SU-DHL-6 (cell line): ENCODE data around the gene SLC40A1.

Experiments
- H2AFZ ChIP-seq: fragments of 200-600 bp; sonication (generic); 2 replicates; pipeline ENCODE4 v1.6.1; 2014; ENCODE audit warnings: low read depth, mild to moderate bottlenecking, moderate library complexity, mixed read lengths, antibody characterized with exemption, low read length; ENCODE audit not compliant: severe bottlenecking
- H3F3A ChIP-seq: fragments of 200-600 bp; shearing (Covaris generic); 2 replicates; pipeline ENCODE4 v1.6.0; 2016; ENCODE audit warnings: antibody characterized with exemption, mild to moderate bottlenecking; ENCODE audit not compliant: insufficient read depth
- H3K27ac ChIP-seq: fragments of 200-600 bp; sonication (generic); 2 replicates; pipeline ENCODE4 v1.5.1; 2016; ENCODE audit warnings: low read depth, mild to moderate bottlenecking, low read length, moderate library complexity, mixed read lengths
- H3K27me3 ChIP-seq: fragments of 200-600 bp; sonication (generic), shearing (Covaris generic); 2 replicates; pipeline ENCODE4 v1.6.0; 2014; ENCODE audit warnings: mild to moderate bottlenecking, low read length
- H3K36me3 ChIP-seq: fragments of 200-600 bp; sonication (generic); 2 replicates; pipeline ENCODE4 v1.6.1; 2014; ENCODE audit warnings: mild to moderate bottlenecking, low read length, mixed read lengths
- H3K4me2 ChIP-seq: fragments of 300-600, 200-600 bp; shearing (Covaris generic), sonication (generic); 2 replicates; pipeline ENCODE4 v1.6.0; 2014; ENCODE audit warnings: low read length, low read depth, mild to moderate bottlenecking; ENCODE audit not compliant: poor library complexity, severe bottlenecking
- H3K4me3 ChIP-seq: fragments of 200-600 bp; sonication (generic); 2 replicates; pipeline ENCODE4 v1.5.1; 2014; ENCODE audit warnings: antibody characterized with exemption, low read length, mild to moderate bottlenecking, mixed read lengths; ENCODE audit not compliant: insufficient read depth, poor library complexity, severe bottlenecking
- H3K79me2 ChIP-seq: fragments of 200-600 bp; sonication (generic); 2 replicates; pipeline ENCODE4 v1.6.1; 2014; ENCODE audit warnings: mild to moderate bottlenecking, low read length, moderate library complexity; ENCODE audit not compliant: insufficient read depth
- H3K9ac ChIP-seq: fragments of 200-600 bp; sonication (generic); 2 replicates; pipeline ENCODE4 v1.7.0; 2014; ENCODE audit warnings: mild to moderate bottlenecking, low read length
- H3K9me2 ChIP-seq: fragments of 200-600 bp; sonication (generic); replicated peaks from 2 replicates; pipeline ENCODE4 v1.6.1; 2014; ENCODE audit warnings: low read length; ENCODE audit not compliant: insufficient read depth
- H3K9me3 ChIP-seq: fragments of 200-600 bp; sonication (generic); 2 replicates; pipeline ENCODE4 v1.6.1; 2014; ENCODE audit warnings: low read length, mixed read lengths; ENCODE audit not compliant: insufficient read depth
- H4K20me1 ChIP-seq: fragments of 200-600 bp; sonication (generic); 2 replicates; pipeline ENCODE4 v1.6.1; 2014; ENCODE audit warnings: low read depth, mild to moderate bottlenecking, antibody characterized with exemption, low read length, moderate library complexity, mixed read lengths
- EZH2phosphoT487 ChIP-seq: fragments of 200-600 bp; sonication (generic), shearing (Covaris generic); conservative IDR thresholded peaks from 2 replicates; pipeline ENCODE4 v1.6.1; 2018; ENCODE audit warnings: mild to moderate bottlenecking, antibody characterized with exemption, low read length, moderate library complexity, mixed read lengths
- TF ChIP-seq, protein P1 (sequence below): fragments of 200-600 bp; sonication (generic); IDR thresholded peaks from one replicate; pipeline ENCODE4 v1.5.1; 2017; ENCODE audit warnings: antibody characterized with exemption, mild to moderate bottlenecking, low read length, moderate library complexity; ENCODE audit not compliant: insufficient read depth, poor library complexity, severe bottlenecking

SLC40A1 gene

GRCh38 chr2:189521699-189522434 is 58.7 kb downstream of the SLC40A1 start:
- Histone ChIP-seq H2AFZ (no peak overlapping the region), H3K9me3 (no peaks in the 10 kb centered on the region), H4K20me1 (no peaks in the 10 kb centered on the region), H3K27me3 (no peaks in the 10 kb centered on the region), H3K9ac (no peak overlapping the region), H3K36me3 (no peaks in the 10 kb centered on the region), H3K4me3 (no peak overlapping the region), H3K27ac (no peak overlapping the region), H3K79me2 (no peaks in the 10 kb centered on the region), H3K4me2 (no peak overlapping the region), H3K9me2 (no peaks in the 10 kb centered on the region), H3F3A (no peaks in the 10 kb centered on the region)
- no peak for TF ChIP-seq EZH2phosphoT487
- TF ChIP-seq, protein P1, sequence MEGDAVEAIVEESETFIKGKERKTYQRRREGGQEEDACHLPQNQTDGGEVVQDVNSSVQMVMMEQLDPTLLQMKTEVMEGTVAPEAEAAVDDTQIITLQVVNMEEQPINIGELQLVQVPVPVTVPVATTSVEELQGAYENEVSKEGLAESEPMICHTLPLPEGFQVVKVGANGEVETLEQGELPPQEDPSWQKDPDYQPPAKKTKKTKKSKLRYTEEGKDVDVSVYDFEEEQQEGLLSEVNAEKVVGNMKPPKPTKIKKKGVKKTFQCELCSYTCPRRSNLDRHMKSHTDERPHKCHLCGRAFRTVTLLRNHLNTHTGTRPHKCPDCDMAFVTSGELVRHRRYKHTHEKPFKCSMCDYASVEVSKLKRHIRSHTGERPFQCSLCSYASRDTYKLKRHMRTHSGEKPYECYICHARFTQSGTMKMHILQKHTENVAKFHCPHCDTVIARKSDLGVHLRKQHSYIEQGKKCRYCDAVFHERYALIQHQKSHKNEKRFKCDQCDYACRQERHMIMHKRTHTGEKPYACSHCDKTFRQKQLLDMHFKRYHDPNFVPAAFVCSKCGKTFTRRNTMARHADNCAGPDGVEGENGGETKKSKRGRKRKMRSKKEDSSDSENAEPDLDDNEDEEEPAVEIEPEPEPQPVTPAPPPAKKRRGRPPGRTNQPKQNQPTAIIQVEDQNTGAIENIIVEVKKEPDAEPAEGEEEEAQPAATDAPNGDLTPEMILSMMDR: no peak

DNA sequence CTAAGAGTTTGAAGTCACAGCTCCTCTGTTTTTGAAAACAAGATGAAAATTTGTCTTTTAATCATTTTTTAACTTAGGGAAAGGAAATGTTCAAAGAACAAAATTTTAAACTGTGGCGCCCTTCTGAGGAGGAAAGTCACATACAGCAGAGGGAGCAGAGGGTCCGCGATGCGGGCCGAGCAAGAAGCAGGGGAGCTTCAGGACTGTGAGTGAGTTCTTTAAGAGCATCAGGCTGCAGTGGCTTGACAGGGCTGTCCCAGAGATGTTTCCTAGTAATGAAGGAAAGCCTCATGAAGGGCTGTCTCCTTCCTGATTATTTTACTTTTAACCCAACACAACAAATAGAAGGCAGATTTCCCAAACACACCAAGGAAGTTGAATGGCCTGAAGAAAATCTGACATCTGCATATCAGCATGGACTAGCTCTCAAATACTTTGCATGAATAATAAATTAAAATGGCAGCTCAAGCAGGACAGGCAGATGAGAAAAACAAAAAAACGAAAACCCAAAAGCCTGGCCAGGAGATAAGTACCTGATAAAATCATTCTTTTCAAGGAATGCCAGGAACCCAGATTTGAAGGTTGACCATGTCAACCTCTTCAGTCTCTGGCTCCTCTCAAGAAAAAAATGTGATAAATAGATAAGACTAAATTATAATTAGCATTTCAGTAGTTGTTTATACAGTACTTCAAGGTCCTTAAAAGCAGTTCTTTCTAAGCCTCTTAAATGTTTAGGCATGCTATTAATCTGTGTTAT is 60.8 kb downstream of the SLC40A1 start:
- no peak overlapping the region for H2AFZ ChIP-seq
- H3K27me3 ChIP-seq: no peaks in the 10 kb centered on the region
- H3K9me3 ChIP-seq: no peaks in the 10 kb centered on the region
- no peak overlapping the region for H3K4me2 ChIP-seq
- no peak for TF ChIP-seq EZH2phosphoT487
- TF ChIP-seq, protein P1: no peak
- no peaks in the 10 kb centered on the region for H3K9me2 ChIP-seq
- H3K79me2 ChIP-seq: no peaks in the 10 kb centered on the region
- no peaks in the 10 kb centered on the region for H3K36me3 ChIP-seq
- H3K4me3 ChIP-seq: no peak overlapping the region
- no peak overlapping the region for H3K9ac ChIP-seq
- no peaks in the 10 kb centered on the region for H3F3A ChIP-seq
- no peak overlapping the region for H3K27ac ChIP-seq
- H4K20me1 ChIP-seq: no peaks in the 10 kb centered on the region

DNA sequence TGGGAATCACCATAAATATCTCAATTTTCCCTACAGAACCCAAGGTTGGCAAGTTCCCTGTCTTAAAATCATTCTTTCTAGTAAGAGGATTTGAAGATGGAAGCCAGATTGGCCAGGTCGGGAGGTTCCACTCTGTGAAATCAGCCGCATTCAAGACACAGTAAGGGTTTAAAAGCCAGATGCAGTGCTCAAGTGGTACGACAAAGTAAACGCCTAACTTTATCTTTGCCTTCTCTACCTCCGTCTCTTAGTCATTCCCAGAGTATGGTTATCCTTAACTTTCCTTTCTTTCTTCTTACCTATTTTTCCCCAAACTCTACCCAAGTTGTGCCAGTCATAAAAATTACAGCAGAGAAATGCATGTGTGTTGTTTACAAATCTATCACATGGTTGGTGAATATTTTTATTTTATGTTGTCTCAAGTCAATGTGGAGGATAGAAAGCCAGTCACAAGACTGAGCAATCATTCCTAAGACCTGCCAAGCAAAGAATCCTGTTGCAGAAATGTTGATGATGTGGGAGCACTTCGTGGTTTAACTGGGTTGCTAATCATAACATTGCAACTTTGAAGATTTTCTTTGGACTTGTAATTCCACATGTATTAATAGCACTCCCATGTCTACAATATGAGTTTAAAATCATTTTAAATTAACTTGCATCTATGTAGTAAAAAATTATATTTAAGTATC is 62.6 kb downstream of the SLC40A1 start:
- no peaks in the 10 kb centered on the region for H3K36me3 ChIP-seq
- no peaks in the 10 kb centered on the region for H3K9me2 ChIP-seq
- TF ChIP-seq EZH2phosphoT487: no peak
- TF ChIP-seq, protein P1: no peak
- no peak overlapping the region for H2AFZ ChIP-seq
- no peaks in the 10 kb centered on the region for H3K79me2 ChIP-seq
- H3K4me3 ChIP-seq: no peak overlapping the region
- no peak overlapping the region for H3K4me2 ChIP-seq
- no peak overlapping the region for H3K9ac ChIP-seq
- no peaks in the 10 kb centered on the region for H3F3A ChIP-seq
- no peaks in the 10 kb centered on the region for H3K9me3 ChIP-seq
- H3K27ac ChIP-seq: no peak overlapping the region
- no peaks in the 10 kb centered on the region for H3K27me3 ChIP-seq
- H4K20me1 ChIP-seq: no peaks in the 10 kb centered on the region
